ENCODE measurements around the gene THOC3.
"Not testable (repeated sequence)": the region's sequence is repeated elsewhere in the genome, so short reads cannot be mapped to it uniquely, and the experiment has no call there.

THOC3 gene, protein sequence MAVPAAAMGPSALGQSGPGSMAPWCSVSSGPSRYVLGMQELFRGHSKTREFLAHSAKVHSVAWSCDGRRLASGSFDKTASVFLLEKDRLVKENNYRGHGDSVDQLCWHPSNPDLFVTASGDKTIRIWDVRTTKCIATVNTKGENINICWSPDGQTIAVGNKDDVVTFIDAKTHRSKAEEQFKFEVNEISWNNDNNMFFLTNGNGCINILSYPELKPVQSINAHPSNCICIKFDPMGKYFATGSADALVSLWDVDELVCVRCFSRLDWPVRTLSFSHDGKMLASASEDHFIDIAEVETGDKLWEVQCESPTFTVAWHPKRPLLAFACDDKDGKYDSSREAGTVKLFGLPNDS

DNA sequence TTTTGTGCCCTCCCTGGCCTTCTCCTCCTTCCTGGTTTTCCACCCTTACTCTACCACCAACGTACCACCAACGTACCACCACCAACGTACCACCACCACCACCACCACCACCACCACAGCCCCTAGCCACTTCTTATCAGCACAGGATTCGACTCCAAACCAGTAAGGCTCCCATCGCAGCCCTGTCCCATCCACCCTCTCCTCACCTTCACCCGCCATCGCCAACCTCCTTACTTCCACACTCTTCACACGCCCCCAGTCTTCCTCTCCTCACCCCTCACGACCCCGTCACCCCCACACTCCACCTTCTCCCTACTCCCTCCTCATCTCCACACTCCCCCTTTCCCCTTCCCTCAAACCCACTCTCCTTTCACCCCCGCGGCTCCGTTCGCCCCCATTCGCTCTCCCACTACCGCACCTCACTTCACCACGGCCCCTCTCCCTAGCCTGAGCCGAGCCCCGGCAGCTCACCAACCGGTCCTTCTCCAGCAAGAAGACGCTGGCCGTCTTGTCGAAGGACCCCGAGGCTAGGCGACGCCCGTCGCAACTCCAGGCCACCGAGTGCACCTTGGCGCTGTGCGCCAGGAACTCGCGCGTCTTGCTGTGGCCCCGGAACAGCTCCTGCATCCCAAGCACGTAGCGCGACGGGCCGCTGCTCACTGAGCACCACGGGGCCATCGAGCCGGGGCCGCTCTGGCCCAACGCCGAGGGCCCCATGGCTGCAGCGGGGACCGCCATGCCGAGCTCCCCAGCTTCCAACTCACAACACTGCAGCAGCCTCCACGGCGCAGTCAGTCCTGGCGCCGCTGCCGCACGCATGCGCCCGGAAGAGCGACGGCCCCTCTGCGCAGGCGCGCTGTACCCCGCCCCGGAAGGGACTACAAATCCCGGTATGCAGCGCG lies at the start of gene THOC3:
TSS of gene THOC3 (minus strand) at position 845 of the 902 bp plus-strand sequence. CDS start at position 738, 107 bp downstream.
- not testable (repeated sequence) for DNase-seq

DNA sequence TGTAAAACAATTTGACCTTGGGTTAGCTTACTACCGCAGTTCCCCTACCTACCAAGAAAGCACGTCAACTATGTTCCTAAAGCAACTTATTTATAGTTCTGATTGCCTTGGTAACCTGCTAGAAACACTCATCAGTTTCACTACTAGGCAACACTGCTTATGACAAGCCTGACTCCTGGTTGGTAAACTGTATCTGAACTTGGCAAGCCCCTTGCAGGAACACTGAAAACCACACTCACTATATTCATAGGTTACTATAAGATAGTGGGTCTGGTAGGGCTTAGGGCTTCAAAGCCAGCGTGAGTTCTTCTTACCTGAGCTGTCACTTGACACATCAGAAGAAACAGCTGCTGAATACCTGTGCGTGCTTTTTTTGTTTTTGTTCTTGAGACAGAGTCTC lies 49.2 kb upstream of the THOC3 start:
- not testable (repeated sequence) for DNase-seq

DNA sequence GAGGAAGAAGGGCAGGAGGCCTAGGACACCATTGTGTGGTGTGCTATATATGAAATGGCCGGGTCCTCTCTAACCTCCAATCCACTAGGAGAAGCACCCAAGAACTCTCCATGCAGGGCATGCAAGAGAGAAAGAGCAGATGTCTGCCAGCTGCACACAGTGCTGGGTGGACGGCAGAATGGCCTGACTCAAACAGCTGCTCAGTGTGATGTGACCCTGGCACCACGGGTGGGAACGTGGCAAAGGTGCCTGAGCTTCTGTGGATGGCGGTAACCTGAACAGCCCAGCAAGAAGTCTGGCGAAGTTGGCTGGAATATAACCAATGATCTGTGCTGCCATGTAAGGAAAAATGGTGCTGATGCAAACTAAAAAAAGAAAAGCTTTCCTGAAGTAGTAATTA lies 46.2 kb upstream of the THOC3 start:
- not testable (repeated sequence) for DNase-seq

DNA sequence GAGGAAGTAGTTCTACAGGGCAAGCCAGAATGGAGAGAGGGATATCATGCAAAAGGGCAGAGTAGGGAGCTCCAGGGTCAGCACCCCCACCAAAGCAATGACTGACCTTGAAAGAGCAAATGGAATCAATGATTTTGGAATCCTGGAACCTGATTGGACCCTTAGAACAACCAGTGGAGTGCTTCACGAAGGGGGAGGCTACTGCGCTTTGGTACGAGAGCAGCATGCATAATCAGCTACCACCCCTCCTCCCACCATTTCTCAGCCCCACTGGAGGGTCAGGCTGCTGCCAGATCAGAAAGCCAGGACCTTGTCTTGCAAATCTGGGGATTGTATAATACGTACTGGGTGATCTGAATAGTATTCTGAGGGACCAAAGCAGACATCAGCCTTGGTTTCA lies 43.0 kb upstream of the THOC3 start:
- not testable (repeated sequence) for DNase-seq

- DNase-seq, result not testable (repeated sequence)
Observed at GRCh38 chr5:176010202-176010601, 42.1 kb upstream of the THOC3 start.

DNA sequence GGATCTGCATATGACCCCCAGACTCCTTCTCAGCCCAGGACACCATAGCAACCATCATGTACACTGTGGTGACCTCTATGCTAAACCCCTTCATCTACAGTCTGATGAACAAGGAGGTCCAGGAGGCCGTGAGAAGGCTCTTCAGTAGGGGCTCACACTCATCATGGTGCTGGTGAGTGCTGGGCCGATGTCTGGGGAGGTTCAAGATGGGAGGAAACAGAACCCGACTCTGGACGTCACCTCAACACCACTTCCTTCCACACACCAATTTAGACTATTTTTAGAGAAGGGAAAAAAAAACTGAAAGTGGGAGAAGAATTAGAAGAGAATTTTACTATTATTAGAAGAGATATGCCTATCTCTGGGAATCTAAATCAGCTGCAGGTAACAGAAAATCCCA lies 39.1 kb upstream of the THOC3 start:
- not testable (repeated sequence) for DNase-seq

DNA sequence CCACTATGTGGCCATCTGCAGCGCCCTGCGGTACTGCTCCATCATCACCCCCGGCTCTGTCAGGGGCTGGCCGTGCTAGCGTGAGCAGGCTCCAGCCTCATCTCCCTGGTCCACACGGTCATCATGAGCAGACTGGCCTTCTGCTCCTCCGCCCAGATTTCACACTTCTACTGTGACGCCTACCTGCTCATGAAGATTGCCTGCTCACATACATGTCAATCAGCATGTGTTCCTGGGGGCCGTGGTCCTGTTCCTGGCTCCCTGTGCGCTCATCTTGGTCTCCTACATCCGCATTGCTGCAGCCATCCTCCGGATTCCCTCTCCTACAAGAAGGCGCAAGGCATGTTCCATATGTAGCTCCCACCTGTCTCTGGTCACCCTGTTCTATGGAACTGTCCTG lies 38.7 kb upstream of the THOC3 start:
- not testable (repeated sequence) for DNase-seq

GRCh38 chr5:175997979-175998378 lies 29.9 kb upstream of the THOC3 start:
- not testable (repeated sequence) for DNase-seq

DNA sequence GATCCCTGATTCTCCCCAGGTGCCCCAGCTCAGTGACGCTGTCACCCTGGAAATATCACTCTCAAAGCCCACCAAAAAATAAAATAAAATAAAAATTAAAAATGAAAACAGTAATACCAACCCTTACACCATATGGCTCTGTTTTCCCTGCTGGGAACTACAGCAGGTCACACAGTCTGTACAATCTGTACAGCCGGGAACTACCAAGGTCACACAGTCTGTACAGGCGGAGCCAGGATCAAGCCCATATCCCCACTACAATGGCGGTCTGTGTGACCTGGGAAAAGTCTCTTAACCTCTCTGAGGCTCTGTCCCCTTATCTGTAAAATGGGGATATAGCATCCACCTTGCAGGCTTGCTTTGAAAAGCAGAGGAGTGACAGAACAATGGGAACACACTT lies 29.4 kb upstream of the THOC3 start:
- not testable (repeated sequence) for DNase-seq

DNA sequence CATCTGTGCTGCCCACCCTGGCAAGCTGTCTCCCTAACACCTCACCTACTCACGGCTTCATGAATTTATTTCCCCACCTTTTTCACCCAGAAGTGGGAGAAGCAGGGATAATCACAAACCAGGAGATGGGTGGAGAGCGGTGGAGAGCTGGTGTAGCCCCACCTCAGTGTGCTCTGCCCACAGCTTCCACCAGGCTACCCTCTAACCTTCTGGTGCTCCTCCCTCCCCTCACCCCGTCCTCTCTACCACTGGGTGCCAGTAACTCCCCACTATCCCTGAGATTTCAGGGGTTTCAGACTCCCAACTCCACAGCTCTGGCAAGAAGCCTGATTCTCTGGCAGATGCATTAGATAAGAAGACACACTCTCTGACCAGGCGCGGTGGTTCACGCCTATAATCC lies 28.7 kb upstream of the THOC3 start:
- DNase-seq, result not testable (repeated sequence)

DNA sequence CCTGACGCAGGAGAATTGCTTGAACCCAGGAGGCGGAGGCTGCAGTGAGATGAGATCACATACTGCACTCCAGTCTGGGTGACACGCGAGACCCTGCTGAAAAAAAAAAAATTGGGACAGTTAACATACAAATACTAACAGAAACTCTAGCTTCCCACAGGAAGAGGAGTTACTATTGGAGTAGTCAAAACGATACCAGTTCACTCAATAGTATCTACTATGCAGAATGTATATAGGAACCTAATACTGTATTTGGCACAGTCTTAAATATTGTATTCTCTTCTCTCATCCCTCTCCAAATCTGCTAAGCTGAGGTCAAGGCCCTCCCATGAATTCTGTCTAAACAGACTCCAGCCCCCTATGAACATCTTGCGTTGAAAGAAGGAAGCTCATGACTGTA lies 27.4 kb upstream of the THOC3 start:
- DNase-seq, result not testable (repeated sequence)

DNA sequence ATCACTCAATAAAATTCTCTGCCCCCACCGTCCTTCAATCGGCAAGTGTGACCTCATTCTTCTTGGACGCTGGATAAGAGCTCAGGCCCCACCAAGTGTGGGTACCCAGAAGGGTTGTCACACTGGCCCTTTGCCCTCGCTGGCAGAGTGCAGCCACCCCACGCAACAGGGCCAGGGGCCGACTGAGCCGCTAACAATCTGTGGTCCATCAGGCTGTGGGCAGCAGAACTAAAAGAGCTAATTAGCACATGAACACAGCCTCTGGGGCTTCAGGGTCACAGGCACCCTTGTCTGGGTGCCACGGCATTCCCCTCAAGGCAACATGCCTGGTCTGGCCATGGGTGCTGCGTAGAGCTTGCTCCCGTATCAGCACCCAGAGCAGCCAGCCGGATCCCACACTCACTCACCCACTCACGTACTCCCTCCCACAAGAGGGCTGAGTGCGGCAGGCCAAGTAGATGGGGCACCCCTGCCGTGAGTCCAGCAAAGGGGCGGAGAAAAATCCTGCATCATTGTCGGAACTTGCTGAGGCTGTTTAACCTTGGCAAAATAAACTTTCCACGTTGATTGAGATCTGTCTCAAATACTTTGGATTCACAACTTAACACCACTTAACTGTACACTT lies 11.4 kb upstream of the THOC3 start:
- DNase-seq, result not testable (repeated sequence)

GRCh38 chr5:175968381-175968780 lies 266 bp upstream of the THOC3 start:
- DNase-seq, result not testable (repeated sequence)

- not testable (repeated sequence) for DNase-seq
Observed at GRCh38 chr5:175962329-175962728, 5.8 kb downstream of the THOC3 start.

DNA sequence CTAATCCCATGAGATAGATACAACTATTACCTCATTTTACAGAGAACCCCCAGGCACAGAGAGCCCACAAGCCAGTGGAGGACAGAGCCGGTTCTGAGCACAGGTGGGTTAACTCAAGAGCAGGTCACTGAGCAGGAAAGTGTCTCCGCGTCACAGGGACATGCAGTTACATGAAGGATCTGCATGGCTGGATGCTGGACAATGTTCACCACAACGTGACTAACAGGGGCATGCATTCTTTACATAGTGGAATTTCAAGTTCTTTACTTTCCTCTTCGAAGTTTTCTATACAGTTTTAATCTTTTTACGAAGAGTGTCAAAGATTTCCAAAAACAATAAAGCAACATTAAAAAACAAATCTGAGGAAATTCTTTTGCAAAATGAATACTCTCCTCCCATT lies 7.9 kb downstream of the THOC3 start:
- not testable (repeated sequence) for DNase-seq

- not testable (repeated sequence) for DNase-seq
Observed at GRCh38 chr5:175958515-175958914, 9.6 kb downstream of the THOC3 start.

- not testable (repeated sequence) for DNase-seq
Observed at GRCh38 chr5:175954107-175954506, 14.0 kb downstream of the THOC3 start.

DNA sequence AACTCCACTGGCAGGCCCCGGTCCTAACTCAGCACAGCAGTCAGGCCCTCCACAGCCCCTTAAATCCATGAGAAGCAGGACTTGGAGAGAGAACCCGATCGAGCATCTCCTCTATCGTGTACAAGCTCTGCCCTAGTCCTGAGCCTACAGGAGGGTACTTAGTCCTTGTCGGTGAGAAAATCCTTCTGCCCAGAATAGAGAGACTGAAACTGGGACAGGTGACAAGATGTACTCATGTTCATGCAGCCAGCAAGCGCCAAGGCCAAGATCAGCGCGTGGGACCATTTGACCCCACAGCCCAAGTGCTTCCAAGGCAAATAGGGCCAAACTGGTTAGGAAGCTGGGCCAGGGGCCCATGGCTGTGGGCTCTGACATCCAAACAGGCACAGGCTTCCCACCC lies 15.3 kb downstream of the THOC3 start:
- DNase-seq, result not testable (repeated sequence)

DNA sequence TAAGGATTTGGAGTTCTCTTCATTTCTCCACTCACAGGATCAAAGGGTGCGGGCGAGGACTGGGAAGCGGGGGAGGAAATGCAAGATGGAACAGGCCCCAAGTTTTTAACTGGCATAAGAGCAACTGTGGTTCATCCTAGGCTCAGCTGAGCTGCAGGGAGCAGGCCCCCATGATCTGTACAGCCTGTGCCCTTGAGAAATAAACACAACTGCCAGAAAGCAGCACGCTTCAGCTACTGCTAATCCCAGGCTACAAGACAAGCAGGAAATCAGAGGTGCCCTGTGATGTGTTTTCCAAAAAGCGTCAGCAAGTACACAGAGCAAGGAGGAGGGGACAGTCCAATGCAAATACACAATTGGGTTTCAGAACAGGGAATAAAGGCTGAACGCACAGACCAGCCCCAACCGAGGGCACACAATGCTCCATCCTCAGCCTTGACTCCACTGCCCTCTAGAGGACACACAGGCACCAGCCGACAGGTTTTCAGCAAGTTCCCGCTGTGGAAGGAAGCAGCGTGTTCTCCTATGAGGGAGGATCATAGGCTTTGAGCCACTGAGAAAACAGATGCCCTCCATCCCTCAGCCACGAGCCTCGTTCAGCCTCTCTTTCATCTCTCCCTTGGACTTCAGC lies 16.7 kb downstream of the THOC3 start:
- DNase-seq, result not testable (repeated sequence)

GRCh38 chr5:175948329-175949108 lies 19.6 kb downstream of the THOC3 start:
- DNase-seq, result not testable (repeated sequence)

- DNase-seq, result not testable (repeated sequence)
Observed at GRCh38 chr5:175943253-175943652, 24.9 kb downstream of the THOC3 start.

GRCh38 chr5:175940632-175941031 lies 27.5 kb downstream of the THOC3 start:
- DNase-seq, result not testable (repeated sequence)
